Head of caudate nucleus (tissue), 42 donors: ENCODE data around the gene TENM3.
A peak's percentile ranks its signal among the peaks of the same experiment; 100 is the strongest.

ENCODE experiments used
- DNase-seq, 42 donors: peaks; one replicate each; pipeline versions ENCODE4 v3.0.0 to v3.0.0-alpha.2; 2020 to 2021; ENCODE audit warnings: mixed read lengths in 7 of 42
- intact Hi-C: fragments of 100-400 bp; cut with DNase I; formaldehyde crosslinking; loops from one replicate; pipeline ENCODE4 v1.15.0; 2022

TENM3 gene

DNA sequence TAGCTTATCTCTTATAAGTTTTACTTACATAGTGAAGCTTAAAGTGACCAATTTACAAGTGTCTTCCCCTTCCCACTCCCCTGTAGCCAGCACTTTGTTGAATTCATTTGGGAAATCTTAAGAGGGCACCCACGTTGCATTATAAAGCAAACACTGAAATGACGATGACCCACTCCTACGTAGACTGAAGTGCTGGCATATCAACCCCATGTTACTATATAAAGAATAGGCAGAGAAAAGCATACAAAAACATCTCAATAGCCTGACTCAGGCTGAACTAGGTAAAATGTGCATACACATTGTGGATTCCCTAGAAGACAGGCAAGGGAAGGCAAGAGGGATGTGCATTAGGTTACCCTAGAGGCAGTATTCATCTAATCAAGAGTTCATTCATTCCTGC is 313.4 kb downstream of the TENM3 start:
- no peak for DNase-seq
- intact Hi-C loops = no loop called here

DNA sequence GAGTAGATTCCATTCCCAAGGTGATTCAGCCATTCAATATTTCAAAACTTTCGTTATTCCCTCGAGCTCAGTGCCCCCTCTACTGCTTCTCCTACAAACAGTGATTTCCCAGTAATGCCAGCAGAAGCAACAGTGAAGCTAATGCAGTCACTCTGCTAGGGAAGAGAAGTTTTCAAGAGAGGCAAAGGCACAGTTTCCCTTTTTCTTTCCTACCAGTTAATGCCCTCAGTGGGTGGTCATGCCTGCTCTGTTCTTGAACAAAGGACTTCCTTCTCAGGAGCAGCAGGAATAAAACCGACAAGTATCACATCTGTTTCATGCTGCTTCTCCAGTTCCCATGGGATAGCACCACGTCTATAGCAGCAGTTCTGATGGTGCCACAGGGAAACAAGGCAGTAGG is 317.2 kb downstream of the TENM3 start:
- intact Hi-C loops = no loop called here
- DNase-seq = no peak

DNA sequence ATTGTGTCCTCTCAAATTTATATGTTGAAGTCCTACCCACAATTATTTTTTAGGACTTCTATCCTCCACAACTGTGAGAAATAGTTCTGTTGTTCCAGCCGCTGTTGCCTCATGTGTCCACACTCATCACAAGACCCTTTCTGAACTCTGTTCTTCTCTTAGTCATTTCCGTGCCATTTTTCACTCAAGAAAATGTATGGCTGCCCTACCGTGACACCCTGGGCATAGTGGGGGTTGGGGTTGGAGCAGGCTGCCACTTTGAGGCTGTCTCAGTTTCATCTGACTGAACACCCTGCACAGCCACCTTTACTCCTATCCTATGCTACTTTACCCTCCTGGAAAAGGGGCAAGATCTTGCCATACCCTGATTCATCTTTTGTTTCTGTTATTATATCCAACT is 319.1 kb downstream of the TENM3 start:
- DNase-seq = no peak
- intact Hi-C loops = no loop called here

DNA sequence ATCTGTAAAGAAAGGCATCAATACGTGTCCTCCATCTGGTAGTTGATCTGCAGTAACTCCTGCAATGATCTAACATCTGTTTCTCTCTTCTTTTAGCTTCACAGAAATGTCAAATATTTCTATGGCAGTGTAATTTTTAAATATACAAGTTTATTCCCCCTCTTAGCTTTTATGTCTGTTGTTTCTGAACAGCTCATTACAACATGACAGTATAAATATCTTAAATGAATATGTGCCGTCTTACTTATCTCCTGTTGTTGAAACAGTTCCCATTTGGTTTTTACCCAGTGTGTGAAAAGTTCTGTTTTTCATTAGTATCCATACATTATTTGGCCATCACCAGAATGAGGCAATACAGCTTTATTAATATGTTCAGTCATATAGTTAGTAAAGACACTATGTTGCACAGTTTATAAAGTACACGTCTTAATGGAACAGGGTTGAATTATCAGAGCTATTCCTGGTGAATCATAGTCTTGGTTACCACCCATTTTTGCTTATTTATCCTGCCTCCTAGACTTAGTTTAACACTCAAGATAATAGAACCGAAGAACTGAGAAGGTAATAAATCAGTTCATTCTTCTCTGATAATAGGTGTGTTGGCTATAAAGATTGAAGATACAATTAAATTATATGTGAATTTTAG is 321.6 kb downstream of the TENM3 start:
- intact Hi-C loops = no loop called here

DNA sequence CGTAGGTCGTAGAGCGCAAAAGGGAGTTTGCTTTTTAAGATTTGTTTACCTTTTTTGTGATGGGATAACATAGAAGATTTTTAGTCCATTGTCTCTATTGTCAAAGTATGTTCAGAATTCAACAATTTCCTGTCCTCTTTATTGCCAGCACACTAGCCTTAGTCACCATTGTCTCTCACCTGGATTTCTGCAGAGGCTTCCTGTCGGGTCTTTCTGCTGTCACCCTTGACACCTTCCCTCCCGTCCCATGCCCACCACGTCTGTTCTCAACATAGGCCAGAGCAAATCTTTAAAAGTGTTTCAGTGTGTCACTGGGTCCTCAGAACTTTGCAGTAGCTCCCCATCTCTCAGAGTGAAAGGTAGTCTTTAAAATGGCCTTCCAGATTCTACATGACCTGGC is 323.9 kb downstream of the TENM3 start:
- intact Hi-C loops = no loop called here
- no peak for DNase-seq

More for the DNA sequence above, 321.6 kb downstream of the TENM3 start:
- no peak for DNase-seq

DNA sequence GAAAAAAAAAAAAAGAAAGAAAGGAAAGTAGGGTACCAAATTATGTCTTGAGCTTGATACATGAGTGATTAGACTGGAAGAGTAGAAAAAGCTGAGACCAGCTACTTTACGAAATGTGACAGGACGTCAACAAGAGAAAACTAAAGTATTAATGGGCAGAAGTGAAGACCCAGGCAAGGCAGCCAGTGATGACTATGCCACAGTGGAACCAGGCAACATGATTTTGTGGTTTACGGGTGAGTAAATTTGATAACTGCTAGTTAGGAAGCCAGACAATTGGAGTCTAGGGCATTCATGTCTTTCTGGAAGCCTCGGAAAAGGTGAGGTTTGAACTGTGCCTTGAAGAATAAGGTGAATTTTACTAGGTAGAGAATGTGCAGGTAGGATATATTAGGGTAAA is 326.4 kb downstream of the TENM3 start:
- intact Hi-C loops = no loop called here

DNA sequence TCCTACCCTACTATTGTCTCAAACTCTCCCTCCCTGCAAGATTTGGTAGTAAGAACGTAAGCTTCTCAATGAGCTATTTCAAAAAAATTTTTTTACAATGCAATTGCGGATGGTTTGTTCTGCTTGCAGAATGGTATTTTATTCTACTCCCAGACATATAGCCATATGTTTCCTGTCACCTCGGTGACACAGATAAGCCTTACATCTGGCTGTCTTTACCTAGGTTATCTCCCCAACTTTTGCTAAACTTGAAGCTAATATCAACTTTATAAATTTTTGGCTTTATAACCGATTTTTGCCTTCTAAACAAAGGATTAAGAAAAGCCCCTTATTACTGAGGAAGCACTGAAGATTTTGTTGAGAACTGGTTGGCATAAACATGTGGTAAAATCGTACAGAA is 331.5 kb downstream of the TENM3 start:
- intact Hi-C loops = no loop called here
- no peak for DNase-seq

More for the DNA sequence above, 326.4 kb downstream of the TENM3 start:
- DNase-seq = no peak

DNA sequence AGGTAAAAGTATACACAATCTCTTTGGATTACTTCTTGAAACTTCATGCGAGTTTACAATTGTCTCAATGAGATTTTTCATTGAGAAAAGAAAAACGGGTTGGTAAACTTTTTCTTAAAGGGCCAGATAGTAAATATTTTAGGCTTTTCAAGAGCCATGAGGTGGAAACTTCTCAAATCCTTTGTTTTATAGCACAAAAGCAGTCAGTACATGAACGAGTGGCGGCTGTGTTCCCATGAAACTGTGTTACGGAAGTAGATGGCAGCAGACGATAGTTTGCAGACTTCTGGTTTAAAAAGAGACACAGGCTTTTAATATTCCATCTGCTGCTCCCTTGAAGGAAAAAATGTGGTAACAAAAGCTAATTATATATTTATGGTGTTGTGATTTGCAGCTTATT is 332.0 kb downstream of the TENM3 start:
- DNase-seq = no peak
- intact Hi-C loops = no loop called here

DNA sequence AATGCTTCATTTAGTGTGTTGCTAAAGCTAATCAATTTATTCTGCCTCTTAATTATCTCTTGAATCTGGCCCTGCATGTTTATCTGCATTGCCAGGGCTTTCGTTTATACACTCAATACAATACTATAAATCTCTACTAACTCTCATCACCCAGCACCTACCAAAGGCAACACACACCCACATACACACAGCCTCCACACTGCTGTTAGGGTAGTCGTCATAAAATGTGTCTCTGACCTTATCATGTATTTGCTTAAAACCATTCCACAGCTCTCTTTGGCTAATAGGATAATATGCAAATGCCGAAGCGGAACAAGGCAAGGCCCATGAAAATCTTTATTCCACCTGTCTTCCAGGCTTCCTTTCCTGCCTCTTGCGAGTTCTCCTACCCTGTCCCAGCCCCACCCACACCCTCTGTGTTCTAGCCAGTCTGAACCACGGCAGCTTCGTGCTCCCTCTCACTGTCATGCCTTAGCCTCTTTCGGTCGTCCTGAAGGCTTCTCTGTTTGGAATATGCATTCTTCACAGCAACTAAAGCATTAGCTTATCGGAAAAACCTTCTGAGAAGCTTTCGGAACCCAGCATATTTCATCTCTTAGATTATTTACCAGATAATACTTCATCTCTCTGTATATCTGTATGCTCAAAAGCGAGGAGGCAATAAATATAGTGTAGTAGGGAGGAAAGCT is 333.5 kb downstream of the TENM3 start:
- intact Hi-C loops = no loop called here
- DNase-seq = peak in 29 of 42 donors; percentile 10 to 61 (median 29)

DNA sequence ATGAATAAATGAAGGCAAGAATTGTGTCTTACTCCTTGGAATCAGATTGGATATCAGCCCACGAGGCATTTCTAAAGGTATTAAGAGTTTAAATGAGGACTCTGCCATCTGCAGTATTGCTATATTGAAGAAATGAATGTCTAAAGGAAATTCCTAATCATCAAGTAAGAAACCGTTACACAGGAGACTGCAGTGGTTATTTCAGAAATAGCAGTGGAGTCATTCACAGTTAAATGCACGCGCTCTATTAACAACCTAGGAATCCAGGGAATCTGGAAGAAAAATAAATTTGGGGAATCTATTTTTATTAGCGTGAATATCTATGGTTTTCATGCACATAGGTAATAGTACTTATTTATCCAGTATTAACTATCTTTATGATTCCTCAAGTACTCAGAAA is 334.2 kb downstream of the TENM3 start:
- intact Hi-C loops = no loop called here
- DNase-seq = no peak

DNA sequence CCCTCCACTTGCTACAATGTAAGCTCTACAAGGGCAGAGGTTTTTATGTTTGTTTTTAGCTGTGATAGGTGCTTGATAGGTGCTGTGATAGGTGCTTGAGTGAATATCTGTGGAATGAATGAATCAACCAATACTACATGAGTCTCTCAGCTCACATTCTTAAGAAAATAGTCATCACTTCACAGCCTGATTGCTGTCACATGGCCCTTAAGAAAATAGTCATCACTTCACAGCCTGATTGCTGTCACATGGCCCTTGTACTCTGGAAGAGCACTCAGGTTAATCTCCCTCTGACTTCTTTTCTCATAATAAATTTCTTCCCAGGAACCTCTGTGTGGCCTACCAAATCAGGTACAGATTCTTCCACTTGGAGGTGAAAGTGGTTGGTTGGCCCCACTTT is 335.2 kb downstream of the TENM3 start:
- intact Hi-C loops = no loop called here
- no peak for DNase-seq

DNA sequence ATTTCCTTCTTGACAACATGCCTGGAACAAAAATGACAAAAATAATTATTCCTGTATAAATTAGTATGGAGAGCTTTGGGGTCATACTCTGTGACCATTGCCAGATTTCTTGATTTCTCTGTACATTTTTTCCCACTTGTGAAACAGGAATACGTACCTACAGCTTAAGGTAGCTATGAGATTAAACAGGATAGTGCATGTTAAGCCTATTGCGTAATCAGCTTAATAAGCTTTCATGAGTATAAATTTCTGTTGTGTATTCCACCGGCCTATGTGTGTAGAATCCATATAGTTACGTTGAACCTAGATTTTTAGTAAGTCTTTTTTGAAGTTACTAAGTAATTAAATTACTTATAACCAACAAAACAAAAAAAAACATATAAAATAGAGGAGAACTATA is 339.0 kb downstream of the TENM3 start:
- intact Hi-C loops = no loop called here
- DNase-seq = no peak

DNA sequence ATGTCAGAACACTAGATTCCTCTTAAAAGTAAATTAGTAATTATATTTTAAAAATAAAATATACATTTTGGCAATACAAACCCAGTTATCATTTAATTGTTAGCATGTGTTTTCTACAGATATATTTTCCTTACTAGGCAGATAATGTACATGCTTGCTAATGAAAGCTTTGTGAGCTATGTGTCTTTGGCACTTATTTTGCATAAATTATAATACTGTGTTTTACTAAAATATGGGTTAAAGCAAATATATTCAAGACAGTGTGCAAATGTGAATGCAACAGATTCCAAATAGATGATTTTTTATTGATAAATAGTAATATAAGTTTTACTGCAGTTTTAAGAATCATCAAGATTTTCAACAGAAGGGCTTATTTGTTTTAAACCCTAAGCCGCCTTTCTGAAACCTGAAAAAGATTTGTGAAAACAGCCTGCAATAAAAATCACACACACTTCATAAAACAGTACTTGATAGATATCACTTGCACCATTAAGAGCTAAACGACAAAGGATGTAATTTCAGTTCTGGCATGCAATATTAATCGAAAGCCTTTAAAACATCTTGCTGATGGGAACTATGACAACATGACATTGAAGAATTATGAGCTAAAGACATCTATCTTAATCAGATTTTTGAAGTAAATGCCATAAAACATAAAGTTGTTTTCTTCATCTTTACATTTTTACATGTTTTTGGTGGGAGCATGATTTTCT is 340.7 kb downstream of the TENM3 start:
- intact Hi-C loops = no loop called here
- no peak for DNase-seq

DNA sequence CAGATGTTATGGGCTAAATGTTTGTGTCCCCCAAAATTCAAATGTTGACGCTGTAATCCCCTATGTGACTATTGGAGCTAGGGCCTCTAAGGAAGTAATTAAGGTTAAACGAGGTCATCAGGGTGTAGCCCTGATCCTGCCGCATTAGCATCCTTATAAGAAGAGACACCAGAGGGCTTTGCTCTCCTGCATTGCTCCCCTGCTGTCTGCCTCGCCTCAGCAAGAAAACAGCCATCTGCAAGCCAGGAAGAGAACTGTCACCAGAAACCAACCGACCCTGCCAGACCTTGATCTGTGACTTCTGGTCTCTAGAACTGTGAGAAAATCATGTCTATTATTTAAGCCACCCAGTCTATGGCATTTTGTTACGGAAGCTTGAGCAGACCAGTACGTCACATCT is 342.1 kb downstream of the TENM3 start:
- DNase-seq = no peak
- intact Hi-C loops = no loop called here

DNA sequence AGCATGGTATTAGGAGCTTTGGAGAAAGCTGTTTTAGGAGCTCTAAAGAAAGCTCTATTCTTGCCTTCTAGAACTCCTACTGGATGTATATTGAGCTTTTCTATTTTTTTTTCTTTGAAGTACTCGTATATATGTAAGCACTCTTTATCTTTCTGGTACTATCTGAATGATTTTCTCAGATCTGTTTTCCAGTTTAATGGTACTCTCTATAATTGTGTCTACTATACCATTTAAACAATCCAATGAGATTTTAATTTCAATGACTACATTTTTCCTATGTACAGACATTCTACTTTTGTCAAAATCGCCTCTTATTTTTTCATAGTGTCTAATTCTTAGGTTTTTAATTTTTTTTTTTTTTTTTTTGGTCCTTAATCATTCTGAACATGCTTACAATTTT is 345.9 kb downstream of the TENM3 start:
- intact Hi-C loops = no loop called here

DNA sequence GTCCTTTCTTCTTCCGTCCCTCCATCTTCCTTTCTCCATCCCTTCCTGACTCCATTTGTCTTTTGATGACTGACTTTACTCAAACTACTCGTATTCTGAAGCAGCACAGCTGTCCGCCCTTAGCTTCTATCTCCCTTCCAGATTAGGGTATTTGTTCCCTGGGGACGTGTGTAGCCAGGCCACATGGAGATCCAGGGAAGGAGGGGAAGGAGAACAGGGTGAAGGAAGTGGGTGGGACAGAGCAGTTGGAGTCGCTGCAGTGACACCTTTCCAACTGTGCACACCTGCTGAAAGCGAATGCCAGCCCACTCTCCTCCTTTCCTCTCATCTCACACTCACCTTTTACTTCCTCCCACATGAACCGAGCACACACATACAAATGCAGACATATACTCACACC is 350.2 kb downstream of the TENM3 start:
- DNase-seq = peak in 2 of 42 donors; percentile 14 to 23
- intact Hi-C loops = no loop called here

More for the DNA sequence above, 345.9 kb downstream of the TENM3 start:
- no peak for DNase-seq

DNA sequence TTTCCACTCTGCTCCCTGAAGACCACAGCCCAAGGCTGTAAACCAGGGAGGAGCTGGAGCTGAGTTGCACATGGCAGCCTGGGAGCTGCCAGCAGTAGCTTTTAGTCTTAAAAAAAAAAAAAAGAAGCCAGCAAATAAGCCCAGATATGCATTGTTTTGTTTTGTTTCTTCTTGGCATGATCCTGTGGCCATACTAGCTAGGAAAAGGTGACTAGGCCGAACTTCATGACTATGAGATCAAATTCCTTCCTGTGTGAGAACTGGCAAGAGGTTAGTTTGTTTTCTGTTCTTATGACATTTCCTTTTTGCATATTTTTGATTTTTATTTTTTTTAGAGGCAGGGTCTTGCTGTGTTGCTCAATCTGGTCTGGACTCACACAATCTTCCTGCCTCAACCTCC is 350.7 kb downstream of the TENM3 start:
- intact Hi-C loops = no loop called here
- no peak for DNase-seq

DNA sequence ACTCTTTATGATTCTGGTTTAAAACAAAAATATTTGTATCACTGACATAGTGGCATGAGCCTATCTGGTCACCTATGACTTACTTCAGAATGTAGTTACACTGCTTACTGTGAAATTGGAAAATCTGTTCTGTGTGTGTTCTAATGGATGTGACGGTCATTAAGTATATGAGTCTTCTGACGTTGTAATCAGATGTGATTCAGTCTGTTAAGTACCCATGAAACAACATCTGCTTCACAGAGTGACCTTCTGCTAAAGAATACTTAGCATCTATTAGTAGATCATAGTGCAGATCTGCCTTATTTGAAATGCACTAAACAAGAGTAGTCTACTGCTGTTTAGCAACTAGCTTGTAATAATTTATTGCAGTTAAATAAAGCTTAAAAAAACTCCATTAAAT is 356.9 kb downstream of the TENM3 start:
- intact Hi-C loops = no loop called here
- no peak for DNase-seq

DNA sequence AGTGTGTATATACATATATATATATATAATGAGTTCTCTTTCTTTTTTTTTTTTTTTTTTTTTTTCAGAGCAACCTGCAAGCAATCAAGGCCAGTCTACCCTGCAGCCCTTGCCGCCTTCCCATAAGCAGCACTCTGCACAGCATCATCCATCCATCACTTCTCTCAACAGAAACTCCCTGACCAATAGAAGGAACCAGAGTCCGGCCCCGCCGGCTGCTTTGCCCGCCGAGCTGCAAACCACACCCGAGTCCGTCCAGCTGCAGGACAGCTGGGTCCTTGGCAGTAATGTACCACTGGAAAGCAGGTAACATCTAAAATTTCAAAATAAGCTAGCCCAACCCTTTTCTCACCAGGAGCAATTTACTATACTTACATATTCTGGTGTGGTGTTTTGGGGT is 357.7 kb downstream of the TENM3 start:
- no peak for DNase-seq
- intact Hi-C loops = no loop called here

DNA sequence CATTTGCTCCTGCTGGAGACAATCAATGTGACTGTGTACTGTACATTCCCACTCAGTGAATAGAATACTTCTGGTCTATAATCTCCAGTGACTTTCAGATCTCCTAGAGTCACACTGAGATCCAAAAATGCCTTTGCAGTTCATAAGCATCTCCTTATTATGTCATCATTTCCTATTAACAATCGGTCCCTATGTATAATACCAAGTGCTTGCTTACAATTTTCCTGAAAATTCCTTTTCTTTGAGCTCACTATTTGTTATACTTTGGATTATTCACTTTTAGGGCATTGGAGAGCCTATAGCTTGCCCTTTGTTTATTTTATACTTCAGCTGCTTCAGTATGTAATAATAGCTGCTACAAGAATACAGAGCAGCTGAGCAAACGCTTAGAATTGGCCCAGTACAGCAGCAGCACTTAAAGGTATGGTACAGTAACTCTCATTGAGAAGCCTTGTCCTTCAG is 361.0 kb downstream of the TENM3 start:
- intact Hi-C loops = no loop called here
- no peak for DNase-seq

DNA sequence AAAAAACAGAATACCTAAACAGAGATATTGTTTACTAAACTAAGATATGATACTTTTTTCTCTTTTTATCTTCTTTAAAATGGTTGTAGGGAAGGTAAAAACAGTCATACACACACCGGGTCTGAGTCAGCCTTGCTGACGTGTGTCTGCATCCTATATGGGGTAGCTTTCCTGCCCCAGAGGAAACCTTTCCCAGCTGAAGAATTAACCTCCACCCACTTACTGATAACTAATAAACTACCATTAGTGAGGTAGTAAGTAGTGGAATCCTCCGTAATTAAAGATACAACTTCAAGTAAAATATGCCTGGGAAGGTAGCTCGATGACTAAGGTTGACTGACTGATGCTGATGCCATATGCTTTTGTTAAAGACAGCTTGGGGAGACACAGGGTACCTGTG is 361.8 kb downstream of the TENM3 start:
- no peak for DNase-seq
- intact Hi-C loops = no loop called here
